Anterior cingulate cortex (tissue), 58 donors: ENCODE data around the gene CYP2C8.
A peak's percentile ranks its signal among the peaks of the same experiment; 100 is the strongest.
"Not testable (repeated sequence)": the region's sequence is repeated elsewhere in the genome, so short reads cannot be mapped to it uniquely, and the experiment has no call there.

Experiments used
- DNase-seq, 58 donors: peaks; one replicate each; lab custom pipeline; 2025; lab: John Stamatoyannopoulos, UW

Gene CYP2C8

GRCh38 chr10:95069286-95069685 lies at the start of gene CYP2C8:
Gene CYP2C8 (minus strand): TSS chr10:95069497. CDS start chr10:95069402, 95 bp downstream.
- no peak for DNase-seq

DNA sequence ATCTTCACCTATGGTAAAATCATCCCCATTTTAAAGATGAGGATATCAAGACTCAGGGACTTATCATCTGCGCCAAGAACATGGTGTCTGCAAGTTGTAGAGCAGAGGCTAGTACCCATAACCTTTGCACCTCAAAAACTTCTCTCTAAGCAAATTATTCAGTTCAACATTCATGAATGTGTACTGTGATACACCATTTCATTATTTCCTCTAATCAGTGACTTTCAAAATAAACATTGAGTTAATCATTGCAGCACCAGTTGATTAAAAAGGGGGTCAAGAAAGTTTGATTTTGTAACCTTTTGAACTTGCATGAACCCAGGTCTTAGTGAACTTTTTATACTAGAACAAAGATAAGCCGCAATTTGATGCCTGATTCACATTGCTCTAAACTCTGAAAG lies 47.6 kb upstream of the CYP2C8 start:
- DNase-seq: no peak

DNA sequence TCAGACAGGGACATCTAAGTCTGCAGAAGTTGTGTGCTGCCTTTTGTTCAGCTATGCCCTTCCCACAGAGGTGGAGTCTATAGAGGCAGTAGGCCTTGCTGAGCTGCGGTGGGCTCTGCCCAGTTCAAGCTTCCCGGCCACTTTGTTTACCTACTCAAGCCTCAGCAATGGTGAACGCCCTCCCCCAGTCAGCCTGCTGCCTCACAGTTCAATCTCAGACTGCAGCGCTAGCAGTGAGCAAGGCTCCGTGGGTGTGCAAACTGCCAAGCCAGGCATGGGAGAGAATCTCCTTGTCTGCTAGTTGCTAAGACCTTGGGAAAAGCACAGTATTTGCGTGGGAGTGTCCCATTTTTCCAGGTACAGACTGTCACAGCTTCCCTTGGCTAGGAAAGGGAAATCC lies 41.5 kb upstream of the CYP2C8 start:
- DNase-seq: peak in 1 of 58 donors; percentile 3

GRCh38 chr10:95097805-95098204 lies 28.5 kb upstream of the CYP2C8 start:
- no peak for DNase-seq

DNA sequence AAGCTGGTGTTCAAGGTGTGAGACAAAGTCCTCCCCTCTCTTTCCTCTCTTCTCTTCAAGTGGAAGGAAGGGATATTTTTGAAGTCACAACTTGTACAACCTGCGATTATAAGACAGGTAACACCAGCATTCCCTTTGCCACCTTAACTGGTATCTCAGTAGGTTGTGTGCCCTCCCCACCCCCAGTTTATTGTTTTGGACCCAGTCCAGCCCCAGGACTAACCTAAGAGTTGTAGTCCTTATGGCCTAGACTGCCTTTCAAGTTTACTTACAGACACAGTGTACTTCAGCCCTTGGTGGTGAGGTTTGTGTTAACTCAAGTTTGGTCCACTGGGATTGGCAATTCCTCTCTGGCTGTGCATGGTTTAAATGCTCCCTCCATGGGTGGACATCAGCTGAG lies 26.8 kb upstream of the CYP2C8 start:
- DNase-seq: no peak

- DNase-seq: not testable (repeated sequence)
Observed at GRCh38 chr10:95079626-95080025, 10.3 kb upstream of the CYP2C8 start.

DNA sequence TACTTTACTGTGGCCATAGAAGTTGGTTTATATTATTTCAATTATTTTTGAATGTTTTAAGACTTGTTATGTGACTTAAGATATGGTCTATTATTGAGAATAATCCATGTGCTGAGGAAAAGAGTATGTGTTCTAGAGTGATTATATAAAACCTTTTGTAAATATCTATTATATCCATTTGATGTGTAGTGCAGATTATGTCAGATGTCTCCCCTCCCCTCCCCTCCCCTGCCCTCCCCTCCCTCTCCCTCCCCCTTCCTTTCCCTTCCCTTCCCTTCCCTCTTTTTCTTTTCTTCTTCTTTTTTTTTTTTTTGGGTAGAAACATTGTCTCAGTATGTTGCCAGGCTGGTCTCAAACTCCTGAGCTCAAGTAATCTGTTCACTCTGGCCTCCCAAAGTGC lies 8.3 kb upstream of the CYP2C8 start:
- no peak for DNase-seq

DNA sequence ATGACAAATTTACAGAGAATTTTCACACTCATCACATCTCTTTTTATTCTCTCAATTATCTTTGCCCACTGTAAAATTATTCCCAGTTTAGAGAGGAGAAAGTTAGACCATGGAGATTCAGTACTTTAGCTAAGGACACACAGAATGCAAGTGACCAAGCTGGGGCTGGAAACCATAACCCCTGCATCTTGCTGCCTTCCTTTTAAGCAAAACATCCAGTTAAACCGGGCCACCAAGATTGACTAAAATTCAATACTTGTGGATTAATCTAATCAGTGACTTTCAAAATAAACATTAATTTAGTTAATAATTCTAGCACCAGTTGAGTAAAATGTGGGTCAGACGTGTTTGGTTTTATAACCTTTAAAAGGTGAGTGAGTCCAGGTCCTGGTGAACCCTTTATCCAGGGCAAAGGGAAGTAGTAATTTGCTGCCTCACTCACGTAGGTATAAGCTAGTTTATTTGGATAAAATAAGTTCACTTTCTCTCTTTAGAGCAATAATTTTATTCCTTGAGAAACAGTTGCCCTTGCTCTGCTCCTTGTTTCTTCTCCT lies 1.9 kb upstream of the CYP2C8 start:
- DNase-seq: no peak

DNA sequence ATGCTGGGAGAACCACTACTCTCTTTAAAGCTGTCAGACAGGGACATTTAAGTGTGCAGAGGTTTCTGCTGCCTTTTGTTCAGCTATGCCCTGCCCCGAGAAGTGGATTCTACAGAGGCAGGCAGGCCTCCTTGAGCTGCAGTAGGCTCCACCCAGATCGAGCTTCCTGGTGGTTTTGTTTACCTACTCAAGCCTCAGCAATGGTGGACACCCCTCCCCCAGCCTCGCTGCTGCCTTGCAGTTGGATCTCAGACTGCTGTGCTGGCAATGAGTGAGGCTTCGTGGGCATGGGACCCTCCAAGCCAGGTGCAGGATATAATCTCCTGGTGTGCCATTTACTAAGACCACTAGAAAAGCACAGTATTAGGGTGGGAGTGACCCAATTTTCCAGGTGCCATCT lies 5.2 kb downstream of the CYP2C8 start:
- DNase-seq: not testable (repeated sequence)

DNA sequence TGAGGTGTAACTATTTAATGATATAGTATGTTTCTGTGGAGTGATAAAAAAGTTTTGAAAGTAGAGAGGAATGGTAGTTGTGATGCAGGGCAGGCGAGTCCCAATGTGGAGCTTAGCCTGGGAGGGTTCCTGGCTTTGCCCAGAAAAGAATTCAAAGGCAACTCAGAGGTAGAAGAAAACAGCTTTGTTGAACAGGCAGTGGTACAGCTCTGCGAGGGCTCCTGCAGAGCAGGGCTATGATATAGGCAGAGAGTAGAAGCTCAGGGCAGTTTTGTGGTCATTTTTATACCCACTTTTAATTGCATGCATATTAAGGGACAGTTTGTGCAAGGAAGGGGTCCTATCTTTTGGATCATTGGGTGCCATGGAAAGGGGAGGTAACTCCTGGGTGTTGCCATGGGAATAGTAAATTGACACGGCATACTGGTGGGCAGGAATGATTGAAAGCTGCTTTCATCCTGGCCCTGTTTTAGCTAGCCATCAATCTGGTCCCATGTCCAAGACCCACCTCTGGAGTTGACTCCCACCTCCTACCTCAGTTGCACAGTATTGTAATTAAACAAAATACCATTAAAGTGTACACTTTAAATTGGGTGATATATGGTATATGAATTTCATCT lies 12.4 kb downstream of the CYP2C8 start:
- DNase-seq: no peak

DNA sequence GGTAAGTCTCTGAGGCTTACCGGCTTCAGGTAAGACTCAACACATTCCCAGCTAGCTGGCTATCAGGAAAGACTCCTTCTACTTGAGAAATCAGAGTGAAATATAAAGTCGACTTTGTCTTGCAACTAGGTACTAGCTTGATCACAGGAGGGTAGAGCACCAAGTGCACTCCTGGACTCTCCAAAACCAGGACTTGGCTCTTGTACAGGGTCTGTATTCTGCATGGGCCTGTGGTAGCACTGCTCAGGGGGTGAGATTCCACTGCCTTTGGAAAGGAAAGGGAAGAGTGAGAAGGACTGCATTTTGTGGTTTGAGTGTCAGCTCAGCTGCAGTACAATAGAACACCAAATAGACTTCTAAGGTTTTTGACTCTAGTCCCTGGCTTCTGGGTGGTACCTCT lies 19.4 kb downstream of the CYP2C8 start:
- no peak for DNase-seq

DNA sequence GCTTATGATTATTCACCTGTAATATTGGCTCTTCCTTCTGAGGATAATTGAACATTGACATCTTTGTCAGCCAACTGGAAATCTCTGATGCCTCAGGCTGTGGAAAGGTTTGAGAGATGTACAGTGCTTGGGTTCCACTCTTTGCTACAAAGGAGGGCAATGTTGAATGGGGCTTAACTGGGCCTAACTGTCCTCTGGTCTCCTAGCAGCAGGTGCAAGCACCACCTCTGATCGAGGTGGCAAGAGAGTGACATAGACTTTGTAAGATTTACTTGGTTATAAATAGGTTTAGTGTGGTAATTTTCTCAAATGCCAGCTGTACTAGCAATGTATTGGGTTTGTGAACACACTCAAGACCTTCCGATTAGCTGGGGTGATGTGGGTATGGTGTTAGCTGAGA lies 21.1 kb downstream of the CYP2C8 start:
- DNase-seq: no peak

DNA sequence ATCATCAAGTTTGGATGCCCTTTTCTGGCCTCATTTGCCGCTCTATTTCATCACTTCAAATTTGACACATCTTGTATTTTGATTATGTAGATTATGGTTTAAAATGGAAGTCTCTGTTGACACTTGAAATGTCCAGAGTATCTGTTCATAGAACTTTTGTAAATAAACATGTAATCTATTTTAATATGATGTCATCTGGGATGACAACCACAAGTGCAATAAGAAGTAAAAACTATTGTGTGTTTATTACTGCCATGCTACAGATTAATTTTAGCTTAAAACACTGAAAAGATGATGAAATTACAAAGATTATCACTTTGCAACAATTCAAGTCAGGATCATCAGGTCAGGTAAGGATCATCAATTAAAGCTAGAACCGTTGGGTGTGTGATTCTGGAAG lies 30.0 kb downstream of the CYP2C8 start:
- DNase-seq: no peak

GRCh38 chr10:95035332-95036295 lies 33.7 kb downstream of the CYP2C8 start:
- no peak for DNase-seq

GRCh38 chr10:95034401-95034800 lies 34.9 kb downstream of the CYP2C8 start:
- DNase-seq: no peak

- DNase-seq: no peak
Observed at GRCh38 chr10:95031656-95032055, 37.6 kb downstream of the CYP2C8 start.

DNA sequence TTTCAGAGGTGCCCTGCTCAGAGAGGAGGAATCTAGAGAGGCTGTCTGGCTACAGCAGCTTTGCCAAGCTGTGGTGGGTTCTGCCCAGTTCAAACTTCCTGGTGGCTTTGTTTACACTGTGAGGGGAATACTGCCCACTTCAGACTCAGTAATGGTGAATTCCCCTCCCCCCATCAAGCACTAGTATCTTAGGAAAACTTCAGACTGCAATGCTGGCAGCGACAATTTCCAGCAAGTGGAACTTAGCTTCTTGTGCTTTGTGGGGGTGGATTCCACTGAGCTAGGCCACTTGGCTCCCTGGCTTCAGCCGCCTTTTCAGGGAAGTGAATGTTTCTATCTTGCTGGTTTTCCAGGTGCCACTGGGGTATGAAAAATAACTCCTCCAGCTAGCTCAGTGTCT lies 42.8 kb downstream of the CYP2C8 start:
- DNase-seq: no peak

GRCh38 chr10:94997741-94998174 lies 71.5 kb downstream of the CYP2C8 start:
- DNase-seq: no peak

DNA sequence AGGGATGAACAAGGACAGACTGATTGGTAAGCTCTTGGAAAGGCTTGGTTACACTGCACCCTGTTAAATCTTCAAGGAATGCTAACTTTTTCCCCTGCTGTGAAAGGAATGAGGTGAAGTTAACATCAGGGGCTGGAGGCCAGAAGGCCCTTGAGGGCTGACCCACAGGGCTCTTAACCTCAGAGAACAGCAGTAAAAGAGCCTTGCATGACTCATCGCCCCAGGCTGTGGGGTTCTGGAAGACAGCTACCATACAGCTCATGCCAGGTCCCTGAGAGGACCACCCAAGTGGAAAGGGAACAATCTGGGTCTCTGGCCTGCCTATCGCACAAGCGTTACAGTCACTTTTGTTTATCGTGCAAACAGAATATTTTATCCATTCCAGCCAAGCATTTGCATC lies 76.5 kb downstream of the CYP2C8 start:
- no peak for DNase-seq

DNA sequence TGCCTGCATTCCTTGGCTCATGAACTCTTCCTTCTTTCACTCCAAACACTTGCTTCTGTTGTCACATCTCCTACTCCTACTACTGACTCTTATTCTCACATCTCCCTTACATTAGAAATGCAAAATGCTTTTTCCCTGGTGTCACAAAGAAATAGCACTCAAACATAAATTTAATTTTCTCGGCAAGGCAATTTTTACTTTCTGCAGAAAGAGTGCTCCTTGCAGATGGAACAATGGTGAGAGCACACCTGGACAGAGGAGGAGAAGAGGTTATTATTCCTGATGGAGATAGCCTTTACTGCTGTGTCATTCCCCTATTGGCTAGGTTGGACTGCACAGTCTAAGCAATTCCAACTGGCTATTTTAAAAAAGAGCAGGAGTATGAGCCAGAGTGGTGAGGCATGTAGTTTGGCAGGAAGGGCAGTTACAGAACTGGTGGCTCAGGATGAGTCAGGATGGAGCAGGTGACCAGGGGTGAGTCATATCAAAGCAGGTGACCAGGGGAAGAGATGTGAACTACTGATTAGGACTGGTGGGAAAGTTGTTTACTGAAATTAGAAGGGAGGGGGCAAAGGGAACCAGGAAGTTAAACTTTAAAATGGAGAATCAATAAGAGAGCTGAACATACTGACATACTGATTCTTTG lies 77.9 kb downstream of the CYP2C8 start:
- peak in 2 of 58 donors; percentile 0 to 2 for DNase-seq

- DNase-seq: no peak
Observed at GRCh38 chr10:94989192-94989591, 80.1 kb downstream of the CYP2C8 start.
